ENCODE measurements around the gene LGALS7B. TPM values are rescaled to one million over a fixed set of nuclear protein-coding genes. Genes with fewer than 3 reads are reported as not detected.
"Not testable (repeated sequence)": the region's sequence is repeated elsewhere in the genome, so short reads cannot be mapped to it uniquely, and the experiment has no call there.

Gene LGALS7B
- total RNA-seq, 1 experiment from 2014 or later, result 3.2 TPM

GRCh38 chr19:38781058-38781457 lies 7.9 kb upstream of the LGALS7B start:
- H3K9me3 Mint-ChIP-seq (ENCODE audit: low read depth, unreplicated experiment), result no peaks in the 10 kb centered on the region
- no peak overlapping the region for H3K4me3 Mint-ChIP-seq (ENCODE audit: low read depth, unreplicated experiment)
- H3K27me3 Mint-ChIP-seq (ENCODE audit: unreplicated experiment), result no peaks in the 10 kb centered on the region
- no peak overlapping the region for H3K27ac Mint-ChIP-seq (ENCODE audit: unreplicated experiment)
- no peak for DNase-seq
- H3K4me1 Mint-ChIP-seq (ENCODE audit: low read depth, unreplicated experiment), result peaks cover 13% of the 10 kb centered on the region
- BruUV-seq (replicated peaks), result no TSS peak
- CTCF ChIA-PET, result interaction anchor here (0.6 kb wide), 1 partner anchor 26 kb away, joined by 4 read pairs; no protein-coding TSS in a partner anchor
- intact Hi-C loops (cut with micrococcal nuclease; ENCODE audit: unreplicated experiment), result no loop called here
- no peak for TF ChIP-seq CTCF (IDR thresholded peaks at IDR 0.05; ENCODE audit: unreplicated experiment)
- H3K36me3 Mint-ChIP-seq (ENCODE audit: insufficient read depth, unreplicated experiment), result no peaks in the 10 kb centered on the region

GRCh38 chr19:38782212-38782611 lies 6.8 kb upstream of the LGALS7B start:
- H3K27ac Mint-ChIP-seq (ENCODE audit: unreplicated experiment); H3K4me3 Mint-ChIP-seq (ENCODE audit: low read depth, unreplicated experiment); DNase-seq; intact Hi-C loops (cut with micrococcal nuclease; ENCODE audit: unreplicated experiment); H3K9me3 Mint-ChIP-seq (ENCODE audit: low read depth, unreplicated experiment); BruUV-seq (replicated peaks); H3K36me3 Mint-ChIP-seq (ENCODE audit: insufficient read depth, unreplicated experiment); H3K27me3 Mint-ChIP-seq (ENCODE audit: unreplicated experiment): not testable (repeated sequence)
- peaks cover 13% of the 10 kb centered on the region for H3K4me1 Mint-ChIP-seq (ENCODE audit: low read depth, unreplicated experiment)
- CTCF ChIA-PET, result interaction anchor here (0.6 kb wide), 1 partner anchor 927 kb away, joined by 3 read pairs; no protein-coding TSS in a partner anchor

- no peak overlapping the region for H3K4me3 Mint-ChIP-seq (ENCODE audit: low read depth, unreplicated experiment)
- intact Hi-C loops (cut with micrococcal nuclease; ENCODE audit: unreplicated experiment), result no loop called here
- H3K27me3 Mint-ChIP-seq (ENCODE audit: unreplicated experiment), result no peaks in the 10 kb centered on the region
- no peaks in the 10 kb centered on the region for H3K36me3 Mint-ChIP-seq (ENCODE audit: insufficient read depth, unreplicated experiment)
- H3K27ac Mint-ChIP-seq (ENCODE audit: unreplicated experiment), result no peak overlapping the region
- H3K4me1 Mint-ChIP-seq (ENCODE audit: low read depth, unreplicated experiment), result peaks cover 24% of the 10 kb centered on the region
- no peak for TF ChIP-seq CTCF (IDR thresholded peaks at IDR 0.05; ENCODE audit: unreplicated experiment)
- BruUV-seq (replicated peaks), result no TSS peak
- CTCF ChIA-PET, result interaction anchor here (0.7 kb wide), 2 partner anchors 51 to 1599 kb away, joined by 3 to 4 read pairs; no protein-coding TSS in a partner anchor
- peak; percentile 41 for DNase-seq
- H3K9me3 Mint-ChIP-seq (ENCODE audit: low read depth, unreplicated experiment), result no peaks in the 10 kb centered on the region
Measured at GRCh38 chr19:38784224-38784623, 4.8 kb upstream of the LGALS7B start.

- BruUV-seq (replicated peaks), result no TSS peak
- TF ChIP-seq CTCF (IDR thresholded peaks at IDR 0.05; ENCODE audit: unreplicated experiment), result no peak
- intact Hi-C loops (cut with micrococcal nuclease; ENCODE audit: unreplicated experiment), result no loop called here
- no peaks in the 10 kb centered on the region for H3K27me3 Mint-ChIP-seq (ENCODE audit: unreplicated experiment)
- H3K36me3 Mint-ChIP-seq (ENCODE audit: insufficient read depth, unreplicated experiment), result no peaks in the 10 kb centered on the region
- no peaks in the 10 kb centered on the region for H3K9me3 Mint-ChIP-seq (ENCODE audit: low read depth, unreplicated experiment)
- no peak for DNase-seq
- CTCF ChIA-PET, result no interaction called here
- no peak overlapping the region for H3K4me3 Mint-ChIP-seq (ENCODE audit: low read depth, unreplicated experiment)
- peaks cover 24% of the 10 kb centered on the region for H3K4me1 Mint-ChIP-seq (ENCODE audit: low read depth, unreplicated experiment)
- no peak overlapping the region for H3K27ac Mint-ChIP-seq (ENCODE audit: unreplicated experiment)
Measured at GRCh38 chr19:38785187-38785699, 3.8 kb upstream of the LGALS7B start.

- DNase-seq; H3K27ac Mint-ChIP-seq (ENCODE audit: unreplicated experiment); intact Hi-C loops (cut with micrococcal nuclease; ENCODE audit: unreplicated experiment); H3K4me3 Mint-ChIP-seq (ENCODE audit: low read depth, unreplicated experiment); H3K36me3 Mint-ChIP-seq (ENCODE audit: insufficient read depth, unreplicated experiment); H3K27me3 Mint-ChIP-seq (ENCODE audit: unreplicated experiment); H3K9me3 Mint-ChIP-seq (ENCODE audit: low read depth, unreplicated experiment); CTCF ChIA-PET; BruUV-seq (replicated peaks): not testable (repeated sequence)
- H3K4me1 Mint-ChIP-seq (ENCODE audit: low read depth, unreplicated experiment), result peaks cover 24% of the 10 kb centered on the region
Measured at GRCh38 chr19:38786061-38786460, 2.9 kb upstream of the LGALS7B start.
